Endothelial cell of umbilical vein (primary cell): Measurements from ENCODE around the gene CHRNA1. TPM values are rescaled to one million over a fixed set of nuclear protein-coding genes. Genes with fewer than 3 reads are reported as not detected.

Source experiments
- BruUV-seq: library from RNA; stranded (reverse); fragments of 400-500 nt; replicated peaks from 2 replicates; lab custom pipeline; 2021; lab: Mats Ljungman, UMichigan
- CTCF ChIA-PET: fragments of 300-600, 350-600 bp; sonication (Branson Sonifier 250); formaldehyde crosslinking; loops from one replicate; lab custom pipeline; 2021; ENCODE audit warnings: antibody characterized with exemption, inconsistent platforms; lab: Charles Lee
- POLR2A ChIA-PET: fragments of 300-600, 350-600 bp; sonication (Branson Sonifier 250); formaldehyde crosslinking; loops from one replicate; lab custom pipeline; 2021; ENCODE audit warnings: antibody characterized with exemption, inconsistent platforms; lab: Charles Lee
- DNase-seq: peaks from one replicate; pipeline ENCODE4 v3.0.0-alpha.2; 2011; ENCODE audit warnings: low read depth, low spot score
- FAIRE-seq: peaks from 2 replicates; lab custom pipeline; 2011; peaks lifted over from hg19 to GRCh38; lab: Jason Lieb, UNC
- H2AFZ ChIP-seq: 2 replicates; pipeline ENCODE4 v1.6.0; 2012; ENCODE audit warnings: low read depth, low read length, control low read depth, inconsistent platforms
- H3K27ac ChIP-seq: 2 replicates; pipeline ENCODE4 v1.5.1; 2011; ENCODE audit warnings: low read depth, mild to moderate bottlenecking, control low read depth, low read length, moderate library complexity; ENCODE audit not compliant: insufficient read depth
- H3K27me3 ChIP-seq, 2 experiments: 2 replicates each; pipeline versions ENCODE4 v1.6.0 to v1.6.1; 2011; ENCODE audit warnings: low read length in 2 of 2, mixed read lengths in 1 of 2; ENCODE audit not compliant: control insufficient read depth in 2 of 2, insufficient read depth in 2 of 2
- H3K36me3 ChIP-seq, 2 experiments: 2 replicates in 1 of 2; 3 replicates in 1 of 2; pipeline ENCODE4 v1.5.1; 2011; ENCODE audit warnings: low read length in 2 of 2, mild to moderate bottlenecking in 1 of 2, moderate library complexity in 1 of 2; ENCODE audit not compliant: control insufficient read depth in 2 of 2, insufficient read depth in 2 of 2; ENCODE audit errors: extremely low read depth in 1 of 2
- H3K4me1 ChIP-seq: 3 replicates; pipeline ENCODE4 v1.5.1; 2011; ENCODE audit warnings: mild to moderate bottlenecking, low read length; ENCODE audit not compliant: control insufficient read depth, insufficient read depth; ENCODE audit errors: extremely low read depth
- H3K4me2 ChIP-seq: 2 replicates; pipeline ENCODE4 v1.6.1; 2011; ENCODE audit warnings: low read length, control low read depth, mixed read lengths; ENCODE audit not compliant: insufficient read depth
- H3K4me3 ChIP-seq, 3 experiments: fragments of 200-600 bp in 1 of 3; sonication (generic), shearing (Covaris generic) in 1 of 3; replicated peaks in 1 of 3; 2 replicates each; pipeline ENCODE4 v1.5.1; 2011 to 2016; ENCODE audit warnings: control low read depth in 3 of 3, low read length in 3 of 3, mild to moderate bottlenecking in 2 of 3, inconsistent platforms in 1 of 3, low read depth in 1 of 3, moderate library complexity in 1 of 3; ENCODE audit not compliant: insufficient read depth in 1 of 3
- H3K79me2 ChIP-seq: 2 replicates; pipeline ENCODE4 v1.6.0; 2012; ENCODE audit warnings: low read length, inconsistent platforms; ENCODE audit not compliant: control insufficient read depth, insufficient read depth
- H3K9ac ChIP-seq: replicated peaks from 2 replicates; pipeline ENCODE3; 2011; ENCODE audit warnings: low read length, control low read depth; ENCODE audit not compliant: insufficient read depth; ENCODE audit errors: extremely low read depth
- H3K9me1 ChIP-seq: replicated peaks from 3 replicates; pipeline ENCODE4 v1.6.0; 2011; ENCODE audit warnings: mild to moderate bottlenecking, low read length; ENCODE audit not compliant: control insufficient read depth, insufficient read depth; ENCODE audit errors: extremely low read depth
- H3K9me3 ChIP-seq: replicated peaks from 2 replicates; pipeline ENCODE4 v1.5.1; 2012; ENCODE audit warnings: low read length, inconsistent platforms; ENCODE audit not compliant: control insufficient read depth, insufficient read depth
- H4K20me1 ChIP-seq: replicated peaks from 2 replicates; pipeline ENCODE3; 2011; ENCODE audit warnings: mild to moderate bottlenecking, low read length; ENCODE audit not compliant: control insufficient read depth, insufficient read depth; ENCODE audit errors: extremely low read depth
- CTCF ChIP-seq, 2 donors: IDR thresholded peaks; 1 replicate in 1 of 2; 2 replicates in 1 of 2; pipeline ENCODE4 v1.5.1; 2011; ENCODE audit warnings: low read length in 2 of 2, mild to moderate bottlenecking in 2 of 2, moderate library complexity in 2 of 2, control low read depth in 1 of 2, inconsistent platforms in 1 of 2, low read depth in 1 of 2; ENCODE audit not compliant: insufficient read depth in 1 of 2; ENCODE audit errors: extremely low read depth in 1 of 2
- EZH2 ChIP-seq: IDR thresholded peaks from 2 replicates; pipeline ENCODE4 v1.6.1; 2012; ENCODE audit warnings: borderline replicate concordance, low read depth, mild to moderate bottlenecking, moderate library complexity, low read length, inconsistent platforms; ENCODE audit not compliant: severe bottlenecking
- FOS ChIP-seq: IDR thresholded peaks from 2 replicates; pipeline ENCODE4 v1.6.1; 2011; ENCODE audit warnings: mild to moderate bottlenecking, low read length, moderate library complexity, borderline replicate concordance; ENCODE audit not compliant: insufficient read depth
- GATA2 ChIP-seq: IDR thresholded peaks from 2 replicates; pipeline ENCODE4 v1.7.0; 2011; ENCODE audit warnings: low read depth, mild to moderate bottlenecking, moderate library complexity, mixed read lengths, low read length; ENCODE audit not compliant: insufficient read length, insufficient read depth
- JUN ChIP-seq: IDR thresholded peaks from 2 replicates; pipeline ENCODE4 v1.6.1; 2011; ENCODE audit warnings: borderline replicate concordance, low read depth; ENCODE audit not compliant: insufficient read length, insufficient read depth
- MAX ChIP-seq: IDR thresholded peaks from 2 replicates; pipeline ENCODE4 v1.6.1; 2011; ENCODE audit not compliant: insufficient read depth, insufficient read length
- MYC ChIP-seq: IDR thresholded peaks from one replicate; pipeline ENCODE4 v1.6.1; 2011; ENCODE audit warnings: mild to moderate bottlenecking, low read depth, low read length
- POLR2A ChIP-seq: IDR thresholded peaks from 2 replicates; pipeline ENCODE4 v1.6.1; 2012; ENCODE audit warnings: low read depth, mild to moderate bottlenecking, control low read depth, low read length
- POLR2AphosphoS5 ChIP-seq: IDR thresholded peaks from 2 replicates; pipeline ENCODE4 v1.6.1; 2012; ENCODE audit warnings: low read depth, mild to moderate bottlenecking, control low read depth, low read length, moderate library complexity; ENCODE audit not compliant: insufficient read depth
- dilution Hi-C: fragments of 300-500 bp; cut with MboI; formaldehyde crosslinking; loops from one replicate; pipeline ENCODE4 v1.15.0; 2019; ENCODE audit warnings: low sequenced_read_pairs; ENCODE audit not compliant: extremely low pct_ligation_motif_present
- intact Hi-C: fragments of 100-400 bp; cut with micrococcal nuclease; formaldehyde crosslinking; loops from one replicate; pipeline ENCODE4 v1.10.0; 2022
- polyA plus RNA-seq, 4 experiments: library from polyadenylated mRNA; depleted of rRNA in 3 of 4; stranded (reverse) in 3 of 4; unstranded in 1 of 4; fragments of >200 nt; gene quantifications; 2 replicates each; pipeline versions ENCODE4 v1.2.1 to v1.2.3, GENCODE V29; 2011 to 2012; ENCODE audit warnings: missing spikeins in 1 of 4
- total RNA-seq: library from RNA; stranded (reverse); gene quantifications from 2 replicates; pipeline ENCODE4 v1.2.3, GENCODE V29; 2021

Gene CHRNA1
- total and polyA plus RNA-seq, 2 donors (not counting 3 experiments of a cell fraction or from before 2014, with no cell fraction given), result 11.3 to 18.2 TPM

- Histone ChIP-seq H3K4me3 (no peak overlapping the region), H3K27me3 (no peaks in the 10 kb centered on the region), H3K79me2 (no peaks in the 10 kb centered on the region), H2AFZ (no peak overlapping the region), H4K20me1 (no peaks in the 10 kb centered on the region), H3K9me1 (no peaks in the 10 kb centered on the region), H3K4me2 (no peak overlapping the region), H3K27ac (no peak overlapping the region), H3K4me1 (peaks cover 13% of the 10 kb centered on the region), H3K36me3 (no peaks in the 10 kb centered on the region), H3K9ac (no peak overlapping the region), H3K9me3 (no peaks in the 10 kb centered on the region)
- POLR2A ChIA-PET, result no interaction called here
- dilution Hi-C loops, result no loop called here
- CTCF ChIA-PET, result interaction anchor here (1.6 to 3.2 kb wide), 2 partner anchors 10 to 14 kb away, joined by 7 to 8 read pairs; no protein-coding TSS in a partner anchor
- DNase-seq (no peak), FAIRE-seq (no peak)
- BruUV-seq, result no TSS peak
- TF ChIP-seq POLR2AphosphoS5 (no peak), GATA2 (no peak), MAX (no peak), CTCF (IDR thresholded peaks at IDR 0.05; ENCODE audit: extremely low read depth in 1 of 2, insufficient read depth in 1 of 2, low read depth in 1 of 2, low read length in 2 of 2) (no peak), MYC (no peak), POLR2A (no peak), EZH2 (no peak), JUN (no peak), FOS (no peak)
- intact Hi-C loops, result no loop called here
These were observed 20.6 kb upstream of the CHRNA1 start for GRCh38 chr2:174784909-174785308.
